Activated naive CD4-positive, alpha-beta T cell treated with anti-CD3 and anti-CD28 coated beads for 36 hours (primary cell): ENCODE measurements around the gene PCBD1. TPM values are rescaled to one million over a fixed set of nuclear protein-coding genes. Genes with fewer than 3 reads are reported as not detected.

ENCODE experiments used
- CTCF ChIA-PET: fragments of 350-600 bp; sonication (Branson Sonifier 250); formaldehyde crosslinking; loops from one replicate; lab custom pipeline; 2021; ENCODE audit warnings: antibody characterized with exemption; lab: Charles Lee
- DNase-seq: peaks from one replicate; pipeline ENCODE4 v3.0.0-alpha.2; 2020
- H3K27ac Mint-ChIP-seq: one replicate; pipeline ENCODE4 v1.8.0; 2021; ENCODE audit warnings: mild to moderate bottlenecking, mixed read lengths
- H3K27me3 Mint-ChIP-seq: one replicate; pipeline ENCODE4 v1.8.0; 2021; ENCODE audit warnings: low read depth, mixed read lengths
- H3K36me3 Mint-ChIP-seq: one replicate; pipeline ENCODE4 v1.8.0; 2021; ENCODE audit warnings: low read depth, mixed read lengths
- H3K4me1 Mint-ChIP-seq: one replicate; pipeline ENCODE4 v1.8.0; 2021; ENCODE audit warnings: low read depth, mixed read lengths
- H3K4me3 Mint-ChIP-seq: one replicate; pipeline ENCODE4 v1.8.0; 2021; ENCODE audit warnings: mild to moderate bottlenecking, moderate library complexity, mixed read lengths
- H3K9me3 Mint-ChIP-seq: one replicate; pipeline ENCODE4 v1.8.0; 2021; ENCODE audit warnings: mixed read lengths
- intact Hi-C: fragments of 100-400 bp; cut with micrococcal nuclease; formaldehyde crosslinking; loops from one replicate; pipeline ENCODE4 v1.15.1; 2023
- total RNA-seq, 2 experiments: library from RNA; stranded (reverse); gene quantifications; one replicate each; pipeline ENCODE4 v1.2.3, GENCODE V29; 2021

PCBD1 gene
- total RNA-seq, 2 experiments from 2014 or later: 33.0 to 37.2 TPM

DNA sequence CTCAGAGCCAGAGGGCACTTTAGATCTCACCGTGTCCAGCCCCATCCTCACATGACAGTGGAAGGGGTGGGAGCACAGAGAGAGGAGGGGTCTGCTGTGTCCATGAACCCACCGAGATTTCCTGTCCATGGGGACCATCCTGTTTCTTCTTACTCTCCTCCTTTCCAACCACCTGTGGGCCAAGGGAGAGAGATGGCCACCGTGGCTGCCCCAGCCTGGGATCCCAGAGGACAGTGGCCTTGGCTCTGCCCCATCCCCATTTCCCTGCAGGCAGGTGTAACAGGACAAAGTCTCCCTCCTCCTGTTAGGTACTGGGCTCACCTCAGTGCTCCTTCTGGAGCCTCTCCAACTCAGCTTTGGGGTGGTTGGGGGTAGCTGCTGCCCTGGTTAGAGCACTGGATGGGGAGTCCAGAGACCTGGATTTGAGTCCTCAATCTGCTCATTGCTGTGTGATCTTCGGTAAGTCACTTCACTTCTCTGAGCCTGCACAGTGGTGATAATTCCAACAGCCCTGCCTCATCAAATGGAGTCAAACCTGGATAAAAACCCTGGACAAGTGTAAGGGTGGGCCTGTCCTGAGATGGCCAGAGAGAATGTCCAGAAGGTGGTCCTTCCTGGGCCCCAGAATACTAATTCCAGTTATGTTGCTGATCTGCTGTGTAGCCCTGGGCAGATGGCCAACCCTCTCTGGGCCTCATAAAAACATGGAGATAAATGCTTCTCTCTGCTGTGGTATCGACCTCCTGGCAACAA lies 17.8 kb upstream of the PCBD1 start:
- no peaks in the 10 kb centered on the region for H3K36me3 Mint-ChIP-seq
- H3K4me1 Mint-ChIP-seq: no peaks in the 10 kb centered on the region
- CTCF ChIA-PET: no interaction called here

DNA sequence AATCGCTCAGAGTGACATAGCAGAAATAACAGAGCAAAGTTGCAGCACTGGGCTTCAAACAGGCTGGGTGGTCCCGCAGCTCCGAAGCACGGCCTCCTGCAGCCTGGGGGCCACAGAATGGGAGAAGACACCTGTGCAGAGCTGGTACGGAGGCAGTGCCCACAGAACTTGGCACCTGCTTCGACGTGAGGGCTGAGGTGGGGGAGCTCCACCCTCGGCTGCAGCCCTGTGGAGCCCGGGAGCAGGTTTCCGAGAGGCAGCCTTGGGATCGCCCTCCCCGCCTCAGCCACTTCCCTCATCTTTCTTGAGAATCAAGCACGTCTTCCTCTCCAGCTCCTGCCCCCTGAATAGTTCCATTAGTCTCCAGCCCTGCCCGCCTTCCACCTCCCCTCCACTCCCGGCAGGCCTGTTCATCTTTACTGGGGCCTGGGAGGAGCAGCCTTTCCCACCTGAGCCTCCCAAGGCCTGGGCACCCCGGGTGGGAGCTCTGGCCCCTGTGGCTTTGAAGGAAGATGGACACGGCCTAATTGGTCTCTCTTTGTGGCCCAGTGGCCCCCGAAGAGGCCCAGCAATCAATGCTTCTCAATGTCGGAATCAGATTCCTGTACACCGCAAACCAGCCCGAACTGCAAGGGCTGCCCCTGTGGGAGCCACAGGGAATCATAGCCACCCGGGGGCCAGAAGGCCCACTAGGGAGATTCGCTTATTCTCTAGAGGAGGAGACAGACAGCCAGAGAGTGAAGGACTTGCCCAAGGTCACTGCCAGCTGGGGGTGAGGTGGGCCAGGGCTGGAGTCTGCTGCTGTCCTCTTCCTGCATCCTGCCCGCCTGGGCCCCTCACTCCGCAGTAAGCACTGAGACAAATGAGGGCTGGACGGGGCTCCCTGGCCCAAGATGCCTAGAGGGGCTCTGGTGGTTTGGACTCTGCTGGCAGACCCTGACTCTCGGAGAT lies 17.0 kb upstream of the PCBD1 start:
- Mint-ChIP-seq H3K36me3 (no peaks in the 10 kb centered on the region), H3K4me3 (no peak overlapping the region), H3K9me3 (no peaks in the 10 kb centered on the region), H3K27me3 (no peaks in the 10 kb centered on the region), H3K27ac (no peak overlapping the region), H3K4me1 (no peaks in the 10 kb centered on the region)
- CTCF ChIA-PET: interaction anchor here (1.2 to 2.5 kb wide), 2 partner anchors 19 to 155 kb away, joined by 3 to 18 read pairs; no protein-coding TSS in a partner anchor
- no peak for DNase-seq
- intact Hi-C loops: no loop called here

More for the DNA sequence above, 17.8 kb upstream of the PCBD1 start:
- DNase-seq: no peak
- H3K27me3 Mint-ChIP-seq: no peaks in the 10 kb centered on the region
- no peak overlapping the region for H3K27ac Mint-ChIP-seq
- no peaks in the 10 kb centered on the region for H3K9me3 Mint-ChIP-seq
- no peak overlapping the region for H3K4me3 Mint-ChIP-seq
- intact Hi-C loops: no loop called here

DNA sequence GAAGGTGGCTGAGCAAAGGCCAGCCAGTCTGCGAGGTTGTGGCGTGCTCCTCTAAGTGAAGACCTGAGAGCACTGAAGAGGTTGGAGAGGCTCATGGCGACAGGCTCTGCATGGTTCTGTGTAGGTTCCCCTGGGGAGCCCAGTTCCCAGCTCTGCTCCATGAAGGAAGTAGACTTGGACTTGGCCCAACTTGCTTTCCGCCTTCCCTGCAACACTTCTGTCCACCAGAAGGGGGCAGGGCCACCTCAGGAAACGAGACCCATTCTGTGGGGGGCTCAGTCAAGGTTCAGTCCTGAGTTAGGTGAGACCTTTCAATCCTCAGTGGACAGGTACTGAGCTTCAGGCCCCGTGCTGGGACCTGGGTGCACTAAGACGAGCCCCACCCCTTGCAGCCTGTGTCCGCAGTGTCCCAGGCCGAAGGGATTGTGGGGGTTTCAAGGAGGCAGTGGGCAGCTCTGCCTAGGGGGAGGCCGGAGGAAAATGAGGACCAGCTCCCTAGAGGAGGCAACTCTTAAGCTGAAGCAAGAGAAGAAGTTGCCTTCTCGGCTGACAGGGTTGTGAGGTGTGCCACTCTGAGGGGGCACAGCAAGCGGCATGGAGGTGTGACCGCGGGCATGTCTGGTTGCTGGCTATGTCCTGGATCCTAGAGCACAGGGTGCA lies 15.0 kb upstream of the PCBD1 start:
- H3K4me1 Mint-ChIP-seq: no peaks in the 10 kb centered on the region
- H3K27me3 Mint-ChIP-seq: no peaks in the 10 kb centered on the region
- no peaks in the 10 kb centered on the region for H3K36me3 Mint-ChIP-seq
- no peak overlapping the region for H3K27ac Mint-ChIP-seq
- CTCF ChIA-PET: interaction anchor here (0.5 to 2.5 kb wide), 13 partner anchors 13 to 923 kb away, joined by 3 to 18 read pairs (median 3); no protein-coding TSS in a partner anchor
- no peaks in the 10 kb centered on the region for H3K9me3 Mint-ChIP-seq
- intact Hi-C loops: loop anchor here (1.0 kb wide), 1 partner anchor 382 kb away; no protein-coding TSS in a partner anchor
- DNase-seq: peak; percentile 45
- no peak overlapping the region for H3K4me3 Mint-ChIP-seq

DNA sequence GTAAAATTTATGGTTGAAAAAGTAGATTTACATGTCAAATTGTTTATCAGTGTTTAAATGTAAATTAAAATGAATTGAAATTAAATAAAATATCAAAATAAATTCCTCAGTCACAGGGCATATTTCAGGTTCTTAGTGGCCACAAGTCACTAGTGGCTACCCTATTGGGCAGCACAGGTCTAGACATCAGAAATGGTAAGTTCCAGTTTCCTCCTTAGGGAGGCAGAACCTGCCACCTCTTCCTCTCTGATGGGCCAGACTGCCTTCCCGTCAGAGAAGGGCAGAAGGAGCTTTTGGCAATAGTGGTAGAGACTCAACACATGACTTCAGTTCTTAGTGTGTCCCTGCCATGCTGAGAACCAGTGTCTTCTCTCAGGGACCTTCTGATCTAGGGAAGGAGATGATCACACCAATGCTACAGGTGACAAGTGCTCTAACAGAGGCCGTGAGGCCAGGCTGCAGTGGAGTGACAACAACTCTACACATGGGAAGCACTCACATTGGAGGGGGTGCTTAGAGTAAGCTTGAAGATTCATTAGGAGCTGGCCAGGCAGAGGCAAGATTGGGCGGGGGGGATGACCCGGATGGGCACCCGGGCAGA lies 14.4 kb upstream of the PCBD1 start:
- H3K27me3 Mint-ChIP-seq: no peaks in the 10 kb centered on the region
- CTCF ChIA-PET: interaction anchor here (0.5 to 2.5 kb wide), 10 partner anchors 12 to 381 kb away, joined by 3 to 18 read pairs (median 4); no protein-coding TSS in a partner anchor
- H3K4me1 Mint-ChIP-seq: no peaks in the 10 kb centered on the region
- H3K4me3 Mint-ChIP-seq: no peak overlapping the region
- DNase-seq: no peak
- H3K9me3 Mint-ChIP-seq: no peaks in the 10 kb centered on the region
- no peak overlapping the region for H3K27ac Mint-ChIP-seq
- no peaks in the 10 kb centered on the region for H3K36me3 Mint-ChIP-seq
- intact Hi-C loops: loop anchor here (1.0 kb wide), 1 partner anchor 383 kb away; no protein-coding TSS in a partner anchor

DNA sequence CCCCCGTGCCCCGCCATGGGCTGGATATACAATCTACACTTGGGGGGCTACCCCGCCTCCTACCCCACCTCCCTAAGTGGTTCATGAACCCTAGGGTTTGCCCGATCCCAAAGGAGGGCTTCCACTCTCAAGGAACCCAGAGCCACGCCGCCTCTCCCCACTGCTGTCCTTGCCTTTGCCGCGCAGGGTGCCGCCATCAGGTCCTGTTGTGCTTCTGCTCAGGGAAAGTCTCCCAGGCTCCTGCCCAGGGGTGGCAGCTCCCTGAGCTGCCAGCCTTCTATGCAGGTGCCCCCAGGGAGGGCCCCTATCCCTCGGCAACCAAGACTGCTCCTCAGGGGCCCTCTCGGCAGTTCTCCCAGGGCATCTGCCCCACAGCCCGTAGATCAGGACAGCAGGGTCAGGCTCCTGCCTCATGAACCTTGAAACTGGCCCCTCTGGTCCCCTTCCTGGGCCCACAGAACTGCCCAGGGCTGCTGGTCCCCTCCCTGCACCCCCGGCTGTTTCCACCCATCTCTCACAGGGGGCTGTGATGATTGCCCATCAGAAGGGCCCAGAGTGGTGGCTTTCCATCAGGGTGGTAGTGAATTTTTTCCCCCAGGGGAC lies 13.0 kb upstream of the PCBD1 start:
- H3K9me3 Mint-ChIP-seq: no peaks in the 10 kb centered on the region
- H3K4me3 Mint-ChIP-seq: no peak overlapping the region
- H3K27ac Mint-ChIP-seq: no peak overlapping the region
- CTCF ChIA-PET: interaction anchor here (0.7 to 0.8 kb wide), 3 partner anchors 20 to 74 kb away, joined by 3 read pairs; no protein-coding TSS in a partner anchor
- H3K4me1 Mint-ChIP-seq: no peaks in the 10 kb centered on the region
- no peak for DNase-seq
- no peaks in the 10 kb centered on the region for H3K27me3 Mint-ChIP-seq
- intact Hi-C loops: no loop called here
- no peaks in the 10 kb centered on the region for H3K36me3 Mint-ChIP-seq

DNA sequence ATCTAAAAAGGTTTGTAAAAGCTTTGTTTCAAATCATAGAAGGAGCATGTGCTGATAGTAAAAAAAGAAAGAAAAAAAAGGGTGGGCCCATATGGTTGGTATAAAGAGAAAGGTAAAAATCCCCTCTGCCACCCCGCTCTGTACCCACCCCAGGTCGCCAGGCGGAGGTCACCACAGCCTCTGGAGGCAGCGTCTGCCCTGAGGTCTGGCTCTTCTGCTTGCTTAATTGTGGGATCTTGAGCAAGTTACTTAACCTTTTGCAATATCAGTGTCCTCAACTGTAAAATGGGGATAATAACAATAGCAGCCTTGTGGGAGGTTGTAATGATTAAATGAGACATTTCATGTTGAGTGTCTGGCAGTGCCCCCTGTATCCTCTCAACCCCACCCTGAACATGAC lies 10.7 kb upstream of the PCBD1 start:
- Mint-ChIP-seq H3K4me3 (no peak overlapping the region), H3K27ac (no peak overlapping the region), H3K27me3 (no peaks in the 10 kb centered on the region), H3K36me3 (no peaks in the 10 kb centered on the region), H3K4me1 (no peaks in the 10 kb centered on the region), H3K9me3 (no peaks in the 10 kb centered on the region)
- intact Hi-C loops: no loop called here
- no peak for DNase-seq
- CTCF ChIA-PET: no interaction called here

DNA sequence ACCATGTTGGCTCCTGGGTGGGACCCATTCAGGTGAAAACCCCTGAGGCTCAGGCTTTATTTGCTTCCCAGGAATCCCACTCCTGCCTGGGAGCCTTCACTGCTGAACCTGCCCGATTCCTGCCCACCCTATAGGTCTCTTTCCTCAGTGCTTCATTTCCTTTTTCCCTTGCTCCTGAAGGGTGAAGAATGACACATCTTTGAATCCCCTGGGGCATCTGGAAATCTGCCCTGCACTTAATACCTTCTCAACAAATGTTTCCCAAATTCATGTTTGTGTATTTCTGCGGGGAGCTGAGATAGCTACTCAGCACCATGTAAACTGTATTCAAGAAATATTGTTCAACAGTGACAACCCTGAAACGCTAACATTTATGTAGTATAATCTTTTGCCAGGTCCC lies 10.3 kb upstream of the PCBD1 start:
- H3K4me3 Mint-ChIP-seq: no peak overlapping the region
- intact Hi-C loops: no loop called here
- H3K9me3 Mint-ChIP-seq: no peaks in the 10 kb centered on the region
- no peaks in the 10 kb centered on the region for H3K4me1 Mint-ChIP-seq
- no peak overlapping the region for H3K27ac Mint-ChIP-seq
- DNase-seq: no peak
- no peaks in the 10 kb centered on the region for H3K36me3 Mint-ChIP-seq
- no peaks in the 10 kb centered on the region for H3K27me3 Mint-ChIP-seq
- CTCF ChIA-PET: no interaction called here

DNA sequence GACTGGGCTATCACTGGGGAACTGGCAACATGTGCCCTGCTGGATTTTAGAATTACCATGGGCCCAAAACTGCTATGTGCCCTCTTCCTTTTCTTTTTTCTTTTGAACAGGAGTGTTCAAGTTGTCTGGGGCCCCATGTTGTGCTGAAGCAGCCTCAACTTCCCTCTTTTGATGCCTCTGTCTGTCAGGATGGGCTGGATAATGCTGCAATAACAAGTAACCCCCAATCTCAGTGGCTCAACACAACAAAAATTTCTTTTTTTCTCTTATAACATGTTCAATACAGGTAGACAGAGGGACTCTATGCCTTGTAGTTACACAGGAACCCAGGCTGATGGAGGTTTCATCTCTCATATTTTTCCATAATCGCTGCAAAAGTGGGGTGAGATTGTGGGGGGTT lies 8.2 kb upstream of the PCBD1 start:
- CTCF ChIA-PET: no interaction called here
- no peaks in the 10 kb centered on the region for H3K9me3 Mint-ChIP-seq

DNA sequence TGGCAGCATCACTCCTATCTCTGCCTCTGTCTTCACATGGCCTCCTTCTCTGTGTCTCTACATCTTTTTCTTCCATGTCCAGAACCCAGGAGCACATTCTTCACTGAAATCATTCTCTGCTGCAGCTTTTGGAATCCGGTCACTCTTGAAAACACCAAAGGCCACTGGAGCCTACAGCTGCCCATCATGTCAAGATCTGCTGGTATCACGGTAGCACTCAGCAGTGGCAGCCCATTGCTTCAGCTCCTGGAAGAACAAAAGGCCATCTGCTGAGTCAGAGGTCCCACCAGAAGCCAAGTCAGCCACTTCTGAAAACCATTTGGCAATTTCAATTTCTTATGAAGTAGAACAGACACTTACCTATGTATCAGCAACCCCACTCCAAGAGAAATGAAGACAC lies 6.1 kb upstream of the PCBD1 start:
- H3K27ac Mint-ChIP-seq: no peak overlapping the region
- H3K36me3 Mint-ChIP-seq: no peaks in the 10 kb centered on the region
- no peaks in the 10 kb centered on the region for H3K9me3 Mint-ChIP-seq
- H3K4me3 Mint-ChIP-seq: no peak overlapping the region
- H3K4me1 Mint-ChIP-seq: no peaks in the 10 kb centered on the region
- CTCF ChIA-PET: interaction anchor here (1.5 kb wide), 1 partner anchor 80 kb away, joined by 4 read pairs; no protein-coding TSS in a partner anchor
- DNase-seq: no peak
- intact Hi-C loops: no loop called here
- H3K27me3 Mint-ChIP-seq: peaks cover 2% of the 10 kb centered on the region

More for the DNA sequence above, 8.2 kb upstream of the PCBD1 start:
- no peak overlapping the region for H3K27ac Mint-ChIP-seq
- no peak overlapping the region for H3K4me3 Mint-ChIP-seq
- no peaks in the 10 kb centered on the region for H3K4me1 Mint-ChIP-seq
- no peak for DNase-seq
- H3K27me3 Mint-ChIP-seq: no peaks in the 10 kb centered on the region
- H3K36me3 Mint-ChIP-seq: no peaks in the 10 kb centered on the region
- intact Hi-C loops: no loop called here

DNA sequence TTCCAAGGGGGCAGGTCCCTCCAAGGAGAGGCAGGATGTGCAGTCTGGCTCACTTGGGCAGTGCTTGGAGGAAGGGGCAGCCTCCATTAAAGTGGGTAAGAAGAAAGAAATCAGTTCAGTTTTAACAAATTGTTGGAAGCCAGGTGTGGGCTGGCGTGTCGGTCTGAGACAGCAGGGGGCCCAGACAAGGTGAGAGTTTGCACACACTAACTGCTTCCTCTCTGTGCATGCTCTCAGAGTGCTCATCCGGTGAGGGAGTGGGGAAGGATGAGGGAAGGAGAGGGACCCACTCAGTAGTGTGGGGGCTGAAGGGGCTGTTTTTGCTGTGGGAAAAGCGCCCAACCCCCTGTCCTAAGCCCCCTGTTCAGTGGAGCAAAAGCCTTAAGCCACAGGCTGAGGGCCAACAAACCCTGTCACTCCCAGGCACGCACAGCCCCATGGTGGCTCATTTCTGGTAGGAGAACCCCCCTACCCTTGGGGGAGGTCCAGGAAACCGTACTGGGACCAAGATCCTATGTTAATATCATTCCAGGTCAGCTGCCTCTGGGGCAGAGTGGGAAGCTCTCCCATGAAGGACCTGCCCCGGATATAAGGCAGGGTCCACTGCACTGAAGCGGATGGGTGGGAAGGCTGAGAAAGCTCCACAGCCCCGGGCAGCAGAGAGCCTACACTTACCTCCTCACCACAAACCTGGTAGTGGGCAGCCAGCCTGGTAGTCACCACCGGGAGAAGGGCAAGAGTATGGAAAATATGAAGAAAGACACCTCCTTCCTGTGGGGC lies 5.1 kb upstream of the PCBD1 start:
- CTCF ChIA-PET: interaction anchor here (1.5 kb wide), 1 partner anchor 79 kb away, joined by 4 read pairs; no protein-coding TSS in a partner anchor
- peak; percentile 29 for DNase-seq
- Mint-ChIP-seq H3K4me3 (no peak overlapping the region), H3K4me1 (peaks cover 3% of the 10 kb centered on the region), H3K36me3 (no peaks in the 10 kb centered on the region), H3K9me3 (no peaks in the 10 kb centered on the region), H3K27me3 (peaks cover 2% of the 10 kb centered on the region), H3K27ac (no peak overlapping the region)
- intact Hi-C loops: no loop called here

DNA sequence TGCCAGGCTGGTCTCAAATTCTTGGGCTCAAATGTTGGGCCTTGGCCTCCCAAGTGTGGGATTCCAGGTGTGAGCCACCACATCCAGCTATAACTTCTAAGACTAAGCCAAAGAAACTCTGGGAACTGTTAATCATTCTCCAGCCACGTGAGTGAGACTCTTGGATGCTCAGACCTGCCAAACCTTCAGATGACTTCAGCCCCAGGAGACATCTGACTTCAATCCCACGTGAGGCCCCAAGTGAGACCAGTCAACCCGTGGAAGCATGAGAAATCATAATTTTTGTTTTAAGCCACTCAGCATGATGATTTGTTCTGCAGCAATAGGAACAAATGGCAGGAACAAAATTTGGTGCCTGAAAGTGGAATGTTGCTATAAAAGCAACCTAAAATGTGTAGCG lies 4.3 kb upstream of the PCBD1 start:
- H3K27me3 Mint-ChIP-seq: peaks cover 2% of the 10 kb centered on the region
- no peaks in the 10 kb centered on the region for H3K36me3 Mint-ChIP-seq
- H3K9me3 Mint-ChIP-seq: no peaks in the 10 kb centered on the region
- no peak for DNase-seq
- no peak overlapping the region for H3K4me3 Mint-ChIP-seq
- intact Hi-C loops: no loop called here
- H3K4me1 Mint-ChIP-seq: peaks cover 4% of the 10 kb centered on the region
- H3K27ac Mint-ChIP-seq: no peak overlapping the region
- CTCF ChIA-PET: no interaction called here
